Chondrocyte (in vitro differentiated cells): ENCODE results near the gene SIN3B. TPM values are rescaled to one million over a fixed set of nuclear protein-coding genes. Genes with fewer than 3 reads are reported as not detected.

Source experiments
- DNase-seq: peaks from one replicate; pipeline ENCODE4 v3.0.0; 2021; ENCODE audit warnings: mixed read lengths, low spot score
- H3K27ac Mint-ChIP-seq: one replicate; pipeline ENCODE4 v1.8.0; 2021; ENCODE audit warnings: mild to moderate bottlenecking, moderate library complexity, mixed read lengths; ENCODE audit not compliant: unreplicated experiment
- H3K27me3 Mint-ChIP-seq: 2 replicates; pipeline ENCODE4 v1.8.0; 2021; ENCODE audit warnings: low read depth, mixed read lengths
- H3K36me3 Mint-ChIP-seq: 2 replicates; pipeline ENCODE4 v1.8.0; 2021; ENCODE audit warnings: low read depth, mixed read lengths
- H3K4me1 Mint-ChIP-seq: 2 replicates; pipeline ENCODE4 v1.8.0; 2021; ENCODE audit warnings: low read depth, mild to moderate bottlenecking, mixed read lengths
- H3K4me3 Mint-ChIP-seq: one replicate; pipeline ENCODE4 v1.8.0; 2021; ENCODE audit warnings: mild to moderate bottlenecking, moderate library complexity, mixed read lengths; ENCODE audit not compliant: unreplicated experiment
- H3K9me3 Mint-ChIP-seq: 2 replicates; pipeline ENCODE4 v1.8.0; 2021; ENCODE audit warnings: low read depth, mixed read lengths
- total RNA-seq: library from RNA; stranded (reverse); gene quantifications from 3 replicates; pipeline ENCODE4 v1.2.1, GENCODE V29; 2021
- TF ChIP-seq, protein P1 (sequence below): fragments of 200-600 bp; sonication (generic); IDR thresholded peaks from 2 replicates; pipeline ENCODE4 v1.5.0; 2021; ENCODE audit warnings: antibody characterized with exemption, mild to moderate bottlenecking, moderate library complexity

SIN3B gene
- total RNA-seq, 1 donor from 2014 or later, result 59.7 TPM

DNA sequence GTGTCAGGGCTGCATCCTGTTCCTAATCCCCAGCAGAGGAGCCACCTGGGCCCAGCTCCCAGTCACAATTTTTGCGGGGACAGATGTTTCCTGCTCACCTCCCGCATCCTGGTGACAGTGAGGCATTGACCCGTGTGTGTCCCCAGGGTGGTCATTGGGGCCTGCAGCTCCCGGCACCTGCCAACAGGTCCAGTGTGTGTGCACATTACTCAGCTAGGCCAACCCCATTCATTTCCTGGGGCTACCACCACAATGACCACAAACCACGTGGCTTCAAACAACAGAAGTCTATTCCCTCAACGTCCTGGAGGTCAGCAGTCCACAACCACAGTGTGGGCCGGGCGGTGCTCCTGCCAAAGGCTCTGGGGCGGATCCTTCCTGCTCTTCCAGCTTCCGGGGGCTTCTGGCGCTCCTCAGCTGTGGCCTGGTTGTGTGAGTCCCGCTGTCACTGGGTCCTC is 47.7 kb downstream of the SIN3B start:
- TF ChIP-seq, protein P1, sequence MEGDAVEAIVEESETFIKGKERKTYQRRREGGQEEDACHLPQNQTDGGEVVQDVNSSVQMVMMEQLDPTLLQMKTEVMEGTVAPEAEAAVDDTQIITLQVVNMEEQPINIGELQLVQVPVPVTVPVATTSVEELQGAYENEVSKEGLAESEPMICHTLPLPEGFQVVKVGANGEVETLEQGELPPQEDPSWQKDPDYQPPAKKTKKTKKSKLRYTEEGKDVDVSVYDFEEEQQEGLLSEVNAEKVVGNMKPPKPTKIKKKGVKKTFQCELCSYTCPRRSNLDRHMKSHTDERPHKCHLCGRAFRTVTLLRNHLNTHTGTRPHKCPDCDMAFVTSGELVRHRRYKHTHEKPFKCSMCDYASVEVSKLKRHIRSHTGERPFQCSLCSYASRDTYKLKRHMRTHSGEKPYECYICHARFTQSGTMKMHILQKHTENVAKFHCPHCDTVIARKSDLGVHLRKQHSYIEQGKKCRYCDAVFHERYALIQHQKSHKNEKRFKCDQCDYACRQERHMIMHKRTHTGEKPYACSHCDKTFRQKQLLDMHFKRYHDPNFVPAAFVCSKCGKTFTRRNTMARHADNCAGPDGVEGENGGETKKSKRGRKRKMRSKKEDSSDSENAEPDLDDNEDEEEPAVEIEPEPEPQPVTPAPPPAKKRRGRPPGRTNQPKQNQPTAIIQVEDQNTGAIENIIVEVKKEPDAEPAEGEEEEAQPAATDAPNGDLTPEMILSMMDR, result no peak
- Mint-ChIP-seq H3K4me1 (no peaks in the 10 kb centered on the region), H3K4me3 (no peak overlapping the region), H3K9me3 (peaks cover 11% of the 10 kb centered on the region), H3K36me3 (peaks cover 46% of the 10 kb centered on the region), H3K27me3 (no peaks in the 10 kb centered on the region), H3K27ac (no peak overlapping the region)
- no peak for DNase-seq

DNA sequence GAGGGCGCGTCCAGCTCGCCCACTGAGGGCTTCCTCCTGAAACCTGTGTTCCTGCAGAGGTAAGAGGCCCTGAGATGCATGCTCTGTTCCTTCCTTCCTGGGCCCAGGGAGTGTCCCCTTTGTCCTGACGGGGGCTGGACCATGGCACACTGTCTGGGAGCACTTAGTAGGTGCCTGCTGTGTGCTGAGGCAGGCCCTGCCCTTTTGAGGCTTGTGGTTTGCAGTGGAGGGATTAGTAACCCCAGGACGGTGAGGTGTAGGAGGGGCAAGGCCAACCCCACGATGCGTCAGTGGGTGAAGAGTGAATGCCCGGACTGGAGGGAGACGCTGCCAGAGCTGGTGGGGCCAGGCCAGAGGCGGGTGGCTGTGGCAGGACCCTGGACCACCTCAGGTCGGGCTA is 48.4 kb downstream of the SIN3B start:
- TF ChIP-seq, protein P1, result no peak
- no peak for DNase-seq
- H3K4me3 Mint-ChIP-seq, result no peak overlapping the region
- H3K9me3 Mint-ChIP-seq, result peaks cover 17% of the 10 kb centered on the region
- no peak overlapping the region for H3K27ac Mint-ChIP-seq
- peaks cover 48% of the 10 kb centered on the region for H3K36me3 Mint-ChIP-seq
- no peaks in the 10 kb centered on the region for H3K4me1 Mint-ChIP-seq
- H3K27me3 Mint-ChIP-seq, result no peaks in the 10 kb centered on the region

DNA sequence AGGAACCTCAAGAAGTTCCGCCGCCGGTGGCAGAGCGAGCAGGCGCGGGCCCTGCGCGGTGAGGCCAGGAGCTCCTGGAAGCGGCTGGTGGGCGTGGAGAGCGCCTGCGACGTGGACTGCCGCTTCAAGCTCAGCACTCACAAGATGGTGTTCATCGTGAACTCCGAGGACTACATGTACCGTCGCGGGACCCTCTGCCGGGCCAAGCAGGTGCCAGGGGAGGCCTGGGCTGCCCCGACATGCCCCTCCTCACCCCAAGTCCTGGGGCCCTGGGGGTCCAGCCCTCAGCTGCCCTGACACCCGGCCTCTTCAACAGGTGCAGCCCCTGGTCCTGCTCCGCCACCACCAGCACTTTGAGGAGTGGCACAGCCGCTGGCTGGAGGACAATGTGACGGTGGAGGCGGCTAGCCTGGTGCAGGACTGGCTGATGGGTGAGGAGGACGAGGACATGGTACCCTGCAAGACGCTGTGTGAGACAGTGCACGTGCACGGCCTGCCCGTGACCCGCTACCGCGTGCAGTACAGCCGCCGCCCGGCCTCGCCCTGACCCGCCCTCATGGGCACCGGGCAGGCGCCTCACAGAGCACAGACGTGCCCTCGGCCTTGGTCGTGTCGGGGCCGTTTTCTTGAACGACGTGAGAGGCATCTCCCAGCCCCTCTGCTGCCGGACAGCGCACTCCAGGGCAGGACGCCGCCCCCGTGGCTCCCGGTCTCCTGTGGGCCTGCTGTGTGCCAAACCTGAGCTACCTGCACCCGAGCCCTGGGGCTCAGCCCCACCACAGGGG is 49.2 kb downstream of the SIN3B start:
- no peak for DNase-seq
- no peak overlapping the region for H3K4me3 Mint-ChIP-seq
- H3K4me1 Mint-ChIP-seq, result peaks cover 4% of the 10 kb centered on the region
- TF ChIP-seq, protein P1, result no peak
- H3K9me3 Mint-ChIP-seq, result peaks cover 17% of the 10 kb centered on the region
- H3K27me3 Mint-ChIP-seq, result no peaks in the 10 kb centered on the region
- peaks cover 44% of the 10 kb centered on the region for H3K36me3 Mint-ChIP-seq
- no peak overlapping the region for H3K27ac Mint-ChIP-seq

DNA sequence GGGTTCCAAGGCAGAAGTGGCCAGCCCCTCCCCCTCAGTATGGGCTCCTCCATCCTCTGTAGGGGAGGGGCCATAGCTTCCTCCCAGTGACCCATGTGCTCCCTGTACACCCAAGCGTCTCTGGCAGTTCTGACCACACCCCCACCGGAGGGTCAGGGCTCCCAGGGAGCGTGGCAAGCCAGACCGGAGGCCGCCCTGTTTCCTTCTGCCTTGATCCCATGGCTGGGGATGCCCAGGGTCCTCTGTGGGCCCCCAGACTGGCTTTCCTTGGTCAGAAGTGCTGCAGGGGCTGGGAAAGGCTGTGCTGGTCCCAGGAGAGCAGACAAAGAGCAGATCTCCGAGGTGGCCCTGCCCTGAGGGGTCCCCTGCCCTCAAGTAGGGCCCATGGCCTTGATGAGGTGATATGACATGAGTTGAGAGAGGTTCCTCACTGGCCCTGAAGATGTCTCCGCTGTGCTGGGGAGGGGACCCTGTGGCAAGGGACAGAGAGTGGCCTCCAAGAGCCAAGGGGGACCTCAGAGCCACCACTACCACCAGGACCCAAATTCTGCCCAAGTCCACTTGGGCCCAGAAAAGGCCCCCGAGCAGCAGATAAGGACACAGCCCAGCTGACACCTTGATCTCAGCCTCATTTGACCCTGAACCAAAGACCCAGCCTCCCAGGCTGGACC is 51.8 kb downstream of the SIN3B start:
- Mint-ChIP-seq H3K9me3 (peaks cover 17% of the 10 kb centered on the region), H3K27me3 (no peaks in the 10 kb centered on the region), H3K4me3 (no peak overlapping the region), H3K4me1 (peaks cover 4% of the 10 kb centered on the region), H3K36me3 (peaks cover 34% of the 10 kb centered on the region), H3K27ac (no peak overlapping the region)
- TF ChIP-seq, protein P1, result no peak
- DNase-seq, result no peak

DNA sequence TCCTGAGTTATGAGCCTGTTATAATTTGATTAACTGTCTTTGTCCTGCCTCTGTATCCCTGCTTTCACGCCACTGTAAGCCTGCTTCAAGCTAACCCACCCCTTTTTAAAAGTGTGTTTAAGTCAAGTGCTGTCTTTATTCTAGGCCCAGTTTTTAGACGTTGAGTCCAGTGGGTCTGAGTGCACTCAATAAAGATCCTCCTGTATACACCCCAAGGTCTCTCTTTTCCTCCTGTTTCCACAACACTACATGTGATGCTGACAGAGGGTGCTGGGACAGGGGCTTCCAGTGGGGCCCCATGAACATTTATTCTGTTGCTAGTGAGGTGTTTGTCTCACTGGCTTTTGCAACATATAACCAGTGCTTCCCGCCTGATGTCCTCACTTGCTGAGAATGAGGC is 52.9 kb downstream of the SIN3B start:
- peaks cover 17% of the 10 kb centered on the region for H3K9me3 Mint-ChIP-seq
- no peaks in the 10 kb centered on the region for H3K27me3 Mint-ChIP-seq
- peaks cover 28% of the 10 kb centered on the region for H3K36me3 Mint-ChIP-seq
- TF ChIP-seq, protein P1, result no peak
- no peak overlapping the region for H3K27ac Mint-ChIP-seq
- peaks cover 4% of the 10 kb centered on the region for H3K4me1 Mint-ChIP-seq
- DNase-seq, result no peak
- H3K4me3 Mint-ChIP-seq, result no peak overlapping the region
